T-helper 22 cell (primary cell): ENCODE data around the gene IL34.

Experiments
- DNase-seq: peaks from one replicate; pipeline ENCODE4 v3.0.0-alpha.2; 2020; ENCODE audit warnings: low read depth

The IL34 gene

GRCh38 chr16:70678121-70678897 is 31.9 kb downstream of the IL34 start:
- no peak for DNase-seq

- DNase-seq: no peak
Observed at GRCh38 chr16:70678898-70679670, 32.7 kb downstream of the IL34 start.

DNA sequence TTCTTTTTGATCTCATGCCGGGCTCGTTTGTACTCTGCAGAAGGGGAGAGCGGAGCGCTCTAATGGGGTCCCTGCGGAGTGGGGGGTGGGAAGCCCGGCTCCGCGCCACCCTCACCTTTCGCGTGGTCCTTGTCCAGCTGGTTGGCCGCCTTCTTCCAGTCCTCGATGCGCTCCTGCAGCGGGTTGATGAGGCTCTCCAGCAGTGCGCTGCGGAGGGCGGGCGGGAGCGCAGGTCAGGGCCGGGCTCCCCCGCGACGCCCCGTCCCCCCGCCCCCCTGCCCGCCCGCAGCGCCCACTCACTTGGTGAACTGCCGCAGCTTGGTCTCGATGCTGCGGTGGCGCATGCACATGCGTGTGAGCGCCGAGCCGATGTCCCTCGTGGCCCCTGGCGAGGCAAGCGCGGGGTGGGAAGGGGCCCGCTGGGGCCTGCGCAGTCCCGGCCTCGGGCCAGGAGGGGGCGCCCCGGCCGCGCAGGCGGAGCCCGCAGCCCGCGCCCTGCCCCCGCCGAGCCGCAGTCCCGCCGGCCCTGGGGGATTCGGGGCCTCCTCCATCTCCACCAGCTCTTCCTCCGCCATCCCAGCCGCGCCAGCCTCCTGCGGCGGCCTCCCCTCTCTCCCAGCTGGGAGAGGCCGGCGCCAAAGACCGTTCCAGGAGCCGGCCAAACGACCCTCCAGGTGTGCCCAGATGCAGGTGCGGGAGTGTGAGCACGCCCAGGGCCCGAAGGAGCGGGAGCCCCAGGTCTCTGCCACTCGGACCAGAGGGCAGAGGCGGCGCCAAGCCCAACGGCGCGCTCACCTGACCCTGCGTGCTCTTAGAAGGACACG is 33.5 kb downstream of the IL34 start:
- DNase-seq: no peak

DNA sequence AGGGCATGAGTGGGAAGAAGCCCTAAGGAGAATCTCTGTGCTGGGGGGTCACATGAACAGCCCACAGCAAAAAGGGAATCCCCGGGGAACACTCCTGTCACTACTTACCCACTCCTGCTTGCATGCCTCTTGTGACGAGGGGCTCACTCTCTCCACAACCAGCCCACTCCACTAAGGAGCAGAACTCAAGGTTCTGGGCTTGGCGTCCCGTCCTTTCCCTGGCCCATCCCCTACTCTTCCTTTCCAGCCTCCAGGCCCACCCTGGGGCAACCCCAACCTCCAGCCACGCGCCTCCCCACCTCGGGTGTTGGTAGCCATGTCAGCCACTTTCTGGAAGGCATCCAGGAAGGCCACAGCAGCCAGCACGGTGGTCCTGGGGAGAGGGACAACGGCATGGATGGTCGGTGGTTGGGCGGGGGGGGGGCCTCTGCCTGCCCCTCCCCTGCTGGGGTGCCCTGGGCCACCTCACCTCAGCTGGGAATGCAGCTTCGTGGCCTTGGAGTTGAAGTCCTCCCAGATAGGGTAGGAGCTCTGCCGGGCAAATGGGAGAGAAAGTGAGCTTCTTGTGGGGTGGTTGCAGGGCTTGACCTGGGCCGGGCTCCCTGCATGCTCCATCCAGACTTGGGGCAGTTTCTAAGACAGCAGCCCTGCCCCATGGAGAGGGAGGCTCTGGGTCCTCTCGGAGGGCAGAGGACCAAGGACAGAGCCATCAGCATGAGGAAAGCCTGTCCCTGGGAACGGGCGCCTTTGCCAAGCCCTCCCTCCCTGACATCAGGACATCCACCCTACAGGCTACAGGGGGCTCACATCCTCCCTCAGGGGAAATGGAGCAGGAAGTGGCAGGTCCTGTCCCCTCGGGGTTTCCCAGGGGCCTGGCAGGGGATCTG is 34.4 kb downstream of the IL34 start:
- no peak for DNase-seq

- no peak for DNase-seq
Observed at GRCh38 chr16:70681382-70682238, 35.3 kb downstream of the IL34 start.

DNA sequence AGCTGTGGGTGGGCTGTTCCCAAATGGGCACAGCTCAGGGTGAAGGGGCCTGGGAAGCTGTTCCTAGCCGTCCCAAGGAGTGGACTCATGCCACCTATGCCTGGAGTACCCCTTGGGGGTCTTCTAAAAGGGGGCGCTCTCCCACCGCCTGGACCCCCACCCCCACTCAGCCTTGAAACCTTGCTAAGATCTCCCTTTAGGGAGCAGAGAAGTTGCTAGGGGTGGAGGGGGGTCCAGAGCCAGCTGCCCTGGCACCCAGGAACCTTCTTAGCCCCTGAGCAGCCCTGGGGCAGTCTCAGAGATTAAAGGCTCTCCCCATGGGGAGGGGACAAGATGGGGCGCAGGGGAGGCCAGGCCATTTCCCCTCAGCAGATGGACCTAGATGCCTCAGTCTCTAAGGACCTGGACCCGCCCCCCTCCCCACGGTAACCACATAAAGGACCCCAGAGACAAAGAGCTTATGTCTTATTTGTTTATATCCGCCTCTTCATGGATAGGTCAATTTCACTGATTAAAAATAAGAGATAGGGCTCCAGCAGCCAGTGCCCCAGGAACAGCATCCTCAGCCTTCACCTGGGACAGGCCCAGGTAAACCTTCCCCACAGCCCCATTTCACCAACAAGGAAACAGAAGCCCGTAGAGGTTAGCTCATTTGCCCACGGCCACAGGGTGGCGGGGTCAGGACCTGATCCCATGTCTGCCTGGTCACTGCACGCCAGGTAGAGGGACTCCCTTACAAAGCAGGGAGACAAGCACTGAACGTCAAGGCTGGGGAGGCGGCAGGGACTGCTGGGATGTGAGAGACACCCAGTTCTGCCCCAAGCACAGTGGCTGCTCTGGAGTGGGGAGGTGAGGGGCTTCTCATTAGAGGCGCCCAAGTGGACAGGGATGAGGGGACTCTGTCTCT is 36.1 kb downstream of the IL34 start:
- DNase-seq: no peak

DNA sequence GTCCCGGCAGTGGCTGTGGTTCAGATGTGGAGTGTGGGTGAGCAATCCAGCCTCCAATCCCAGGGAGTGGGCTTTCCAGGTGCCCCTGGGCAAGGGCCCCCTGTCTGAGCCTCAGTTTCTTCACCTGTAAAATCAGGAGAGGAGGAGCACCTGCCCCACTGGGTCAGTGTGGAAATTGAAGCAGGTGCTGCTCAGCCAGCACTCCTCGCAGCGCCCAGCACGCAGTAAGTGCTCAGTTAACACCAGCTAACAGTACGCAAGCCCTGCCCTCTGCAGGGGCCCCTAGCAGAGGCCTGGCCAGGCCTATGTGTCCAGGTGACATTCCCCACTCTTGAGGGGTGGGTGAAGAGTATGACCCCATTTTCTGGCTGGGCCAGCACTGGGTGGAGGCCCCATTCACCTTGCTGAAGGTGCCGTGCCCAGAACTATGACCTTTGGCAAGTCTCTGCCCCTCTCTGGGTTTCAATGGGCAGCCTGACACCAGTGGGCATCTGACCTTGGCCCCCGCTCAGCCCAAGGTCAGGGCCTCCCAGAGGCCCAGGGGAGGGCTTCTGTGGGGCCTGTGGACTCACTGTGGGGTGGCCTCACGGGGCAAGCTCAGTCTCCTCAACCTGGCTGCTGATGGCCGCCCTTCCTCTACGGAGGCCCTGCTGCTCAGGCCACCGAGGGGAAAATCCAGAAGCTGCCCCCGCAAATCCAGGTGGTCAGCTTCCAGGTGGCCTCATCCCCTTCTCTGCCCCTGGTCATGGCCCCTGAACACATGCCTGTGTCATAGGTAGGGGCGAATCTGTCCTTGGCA is 37.0 kb downstream of the IL34 start:
- no peak for DNase-seq

GRCh38 chr16:70684146-70685060 is 38.0 kb downstream of the IL34 start:
- no peak for DNase-seq

- no peak for DNase-seq
Observed at GRCh38 chr16:70685061-70685937, 38.9 kb downstream of the IL34 start.

- no peak for DNase-seq
Observed at GRCh38 chr16:70685938-70686375, 39.6 kb downstream of the IL34 start, which contains the start of gene MTSS2. MTSS2 (minus strand) TSS chr16:70686053; CDS start chr16:70685791, 262 bp downstream.

DNA sequence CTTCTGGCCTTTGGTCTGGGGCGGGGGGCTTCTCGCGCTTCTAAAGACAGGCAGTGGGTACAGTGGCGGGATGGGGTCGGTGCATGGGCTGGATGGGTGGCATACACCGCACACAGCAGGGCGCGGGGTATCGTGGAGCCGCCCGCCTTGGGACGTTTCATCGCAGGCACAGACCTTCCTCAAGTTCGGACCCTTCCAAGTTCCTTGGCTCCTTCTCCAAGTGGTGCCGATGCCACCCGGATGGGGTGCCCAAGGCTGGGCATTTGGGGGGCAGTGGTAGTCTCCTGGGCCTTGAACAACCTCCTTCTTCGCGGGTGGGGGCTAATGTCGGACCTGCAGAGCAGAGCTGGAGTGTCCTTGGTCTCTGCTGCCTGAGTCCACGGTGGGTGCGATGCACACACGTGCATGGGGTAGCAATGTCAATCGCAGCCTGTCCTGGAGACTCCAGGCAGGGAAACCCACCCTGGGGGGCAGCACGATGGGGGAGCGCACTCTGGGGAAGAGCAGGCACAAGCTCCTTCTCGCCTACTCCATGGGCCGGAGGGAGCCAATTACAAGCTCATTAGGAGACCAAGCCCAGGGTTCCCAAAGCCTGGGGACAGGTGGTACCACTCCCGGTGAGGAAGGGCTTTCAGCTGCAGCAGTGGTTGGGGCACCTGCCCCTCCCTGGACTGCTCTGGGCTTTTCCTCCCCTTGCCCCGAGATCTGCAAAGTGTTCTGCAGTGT is 40.2 kb downstream of the IL34 start:
- no peak for DNase-seq

DNA sequence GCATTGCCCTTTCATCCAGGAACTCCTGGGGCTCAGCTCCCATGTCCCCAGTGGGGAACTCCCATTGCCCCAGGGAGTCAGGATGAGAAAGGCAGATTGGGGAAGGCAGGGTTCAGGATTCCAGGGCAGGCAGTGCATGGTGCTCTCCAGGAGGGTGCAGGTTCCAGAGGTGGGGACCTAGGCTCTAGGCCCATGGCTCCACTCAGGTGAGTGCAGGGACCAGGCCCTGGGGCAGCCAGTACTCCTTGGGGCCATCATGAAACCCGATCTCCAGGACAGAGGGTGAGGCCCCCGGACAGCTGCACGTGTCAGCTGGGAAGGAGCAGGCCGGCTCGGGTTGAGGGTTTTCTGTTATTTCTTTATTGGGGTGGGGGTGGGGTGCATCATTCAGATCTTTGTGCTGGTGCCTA is 40.7 kb downstream of the IL34 start:
- no peak for DNase-seq

DNA sequence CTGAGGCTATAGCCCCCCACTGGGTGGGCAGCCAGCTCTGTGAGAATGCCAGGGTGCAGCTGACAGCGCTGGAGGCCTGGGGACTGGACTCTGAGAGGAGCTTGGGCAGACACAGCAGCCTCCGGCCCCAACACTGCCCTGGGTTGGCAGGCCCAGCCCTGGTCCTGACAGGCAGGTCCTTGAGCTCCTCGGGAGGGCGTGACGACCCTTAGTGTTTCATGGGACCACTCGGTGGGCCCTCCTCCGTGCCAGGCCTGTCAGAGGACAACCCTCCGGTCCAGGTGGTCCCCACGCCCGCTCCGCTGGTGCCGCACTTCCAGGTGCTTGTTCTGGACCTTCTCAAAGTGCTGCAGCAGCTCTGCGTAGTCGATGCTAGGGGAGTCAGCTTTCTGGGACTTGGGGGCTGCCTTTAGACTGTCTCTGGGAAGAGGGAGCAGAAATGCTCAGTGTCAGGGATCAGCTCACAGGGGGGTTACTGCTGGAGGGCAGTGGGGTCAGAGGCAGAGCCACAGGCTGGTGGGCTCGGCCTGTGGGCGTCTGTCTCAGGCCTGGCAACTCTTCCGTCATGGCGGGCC is 41.4 kb downstream of the IL34 start:
- no peak for DNase-seq

DNA sequence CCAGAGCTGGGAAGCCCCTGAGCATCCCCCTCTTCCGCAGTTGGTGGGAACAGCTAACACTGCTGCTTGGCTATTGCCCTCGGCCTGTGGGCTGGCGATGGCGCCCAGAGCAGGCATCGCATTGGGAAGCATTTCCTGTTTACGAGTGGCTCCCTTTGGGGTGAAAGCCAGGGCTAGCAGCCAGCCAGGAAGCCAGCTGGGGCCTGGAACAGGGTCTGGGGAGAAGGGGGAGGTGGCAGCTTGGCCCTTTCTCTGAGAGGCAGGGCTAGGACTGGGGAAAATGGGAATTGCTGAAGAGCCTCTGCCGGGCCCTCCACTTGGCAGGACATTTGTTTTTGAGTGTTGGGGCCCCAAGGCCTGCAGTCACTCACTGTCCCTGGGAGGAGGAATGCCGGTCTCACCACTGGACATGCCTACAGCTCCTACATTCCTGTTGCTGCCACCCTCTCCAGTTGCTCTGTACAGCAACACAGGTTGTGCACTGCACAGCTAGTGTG is 41.9 kb downstream of the IL34 start:
- DNase-seq: no peak
